ENCODE results near the gene MICOS13. TPM values are rescaled to one million over a fixed set of nuclear protein-coding genes. Genes with fewer than 3 reads are reported as not detected.

MICOS13 gene
- total RNA-seq, 1 experiment from 2014 or later = 32.5 TPM

DNA sequence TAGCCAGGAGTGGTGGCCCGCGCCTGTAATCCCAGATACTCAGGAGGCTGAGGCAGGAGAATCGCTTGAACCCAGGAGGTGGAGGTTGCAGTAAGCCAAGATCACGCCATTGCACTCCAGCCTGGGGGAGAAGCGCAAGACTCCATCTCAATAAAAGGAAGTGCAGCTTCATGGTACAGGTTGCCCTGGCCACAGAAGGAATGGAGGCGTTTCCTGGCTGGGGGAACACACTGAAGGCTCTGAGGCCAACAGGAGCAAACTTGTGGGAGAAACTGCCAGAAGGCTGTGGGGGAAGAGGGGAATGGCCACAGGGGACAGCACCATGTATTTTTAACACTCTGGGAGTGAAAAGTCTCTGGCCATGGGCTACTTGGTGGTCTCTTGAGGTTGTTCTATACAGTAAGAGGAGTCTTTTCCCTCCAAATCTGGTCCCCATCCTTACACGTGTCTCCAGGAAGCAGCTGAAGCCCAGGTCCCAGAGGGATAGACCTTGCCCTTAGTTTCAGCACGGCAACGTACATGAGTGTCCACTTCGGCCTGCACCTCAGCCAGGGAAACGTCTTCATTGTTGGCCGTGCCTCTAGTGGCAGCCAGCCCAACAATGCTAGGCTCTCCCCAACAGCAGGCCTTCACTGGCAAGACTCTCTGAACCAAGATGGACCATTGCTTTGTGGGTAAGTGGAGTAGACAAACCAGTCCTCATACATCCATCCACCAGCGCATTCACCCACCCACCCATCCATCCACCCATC lies 7.4 kb downstream of the MICOS13 start:
- POLR2A ChIA-PET = no interaction called here
- Mint-ChIP-seq H3K4me1 (peaks cover 3% of the 10 kb centered on the region; the same call in 1 of the 2 replicates), H3K9me3 (no peaks in the 10 kb centered on the region), H3K27me3 (ENCODE audit: low read depth) (no peaks in the 10 kb centered on the region), H3K27ac (no peak overlapping the region), H3K36me3 (peaks cover 15% of the 10 kb centered on the region), H3K4me3 (no peak overlapping the region)
- DNase-seq (ENCODE audit: low spot score) (no peak), ATAC-seq (no peak)
- CTCF ChIA-PET = interaction anchor here (0.8 kb wide), 1 partner anchor 14 kb away, joined by 3 read pairs; no protein-coding TSS in a partner anchor
- no peak for TF ChIP-seq SMAD3 (CRISPR knock-in tag; IDR thresholded peaks at IDR 0.05; ENCODE audit: borderline replicate concordance)
- no peak for TF ChIP-seq ETV6 (CRISPR knock-in tag; IDR thresholded peaks at IDR 0.05)
- TF ChIP-seq, protein P1, sequence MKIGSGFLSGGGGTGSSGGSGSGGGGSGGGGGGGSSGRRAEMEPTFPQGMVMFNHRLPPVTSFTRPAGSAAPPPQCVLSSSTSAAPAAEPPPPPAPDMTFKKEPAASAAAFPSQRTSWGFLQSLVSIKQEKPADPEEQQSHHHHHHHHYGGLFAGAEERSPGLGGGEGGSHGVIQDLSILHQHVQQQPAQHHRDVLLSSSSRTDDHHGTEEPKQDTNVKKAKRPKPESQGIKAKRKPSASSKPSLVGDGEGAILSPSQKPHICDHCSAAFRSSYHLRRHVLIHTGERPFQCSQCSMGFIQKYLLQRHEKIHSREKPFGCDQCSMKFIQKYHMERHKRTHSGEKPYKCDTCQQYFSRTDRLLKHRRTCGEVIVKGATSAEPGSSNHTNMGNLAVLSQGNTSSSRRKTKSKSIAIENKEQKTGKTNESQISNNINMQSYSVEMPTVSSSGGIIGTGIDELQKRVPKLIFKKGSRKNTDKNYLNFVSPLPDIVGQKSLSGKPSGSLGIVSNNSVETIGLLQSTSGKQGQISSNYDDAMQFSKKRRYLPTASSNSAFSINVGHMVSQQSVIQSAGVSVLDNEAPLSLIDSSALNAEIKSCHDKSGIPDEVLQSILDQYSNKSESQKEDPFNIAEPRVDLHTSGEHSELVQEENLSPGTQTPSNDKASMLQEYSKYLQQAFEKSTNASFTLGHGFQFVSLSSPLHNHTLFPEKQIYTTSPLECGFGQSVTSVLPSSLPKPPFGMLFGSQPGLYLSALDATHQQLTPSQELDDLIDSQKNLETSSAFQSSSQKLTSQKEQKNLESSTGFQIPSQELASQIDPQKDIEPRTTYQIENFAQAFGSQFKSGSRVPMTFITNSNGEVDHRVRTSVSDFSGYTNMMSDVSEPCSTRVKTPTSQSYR (CRISPR knock-in tag; IDR thresholded peaks at IDR 0.05) = no peak
- TF ChIP-seq, protein P2, sequence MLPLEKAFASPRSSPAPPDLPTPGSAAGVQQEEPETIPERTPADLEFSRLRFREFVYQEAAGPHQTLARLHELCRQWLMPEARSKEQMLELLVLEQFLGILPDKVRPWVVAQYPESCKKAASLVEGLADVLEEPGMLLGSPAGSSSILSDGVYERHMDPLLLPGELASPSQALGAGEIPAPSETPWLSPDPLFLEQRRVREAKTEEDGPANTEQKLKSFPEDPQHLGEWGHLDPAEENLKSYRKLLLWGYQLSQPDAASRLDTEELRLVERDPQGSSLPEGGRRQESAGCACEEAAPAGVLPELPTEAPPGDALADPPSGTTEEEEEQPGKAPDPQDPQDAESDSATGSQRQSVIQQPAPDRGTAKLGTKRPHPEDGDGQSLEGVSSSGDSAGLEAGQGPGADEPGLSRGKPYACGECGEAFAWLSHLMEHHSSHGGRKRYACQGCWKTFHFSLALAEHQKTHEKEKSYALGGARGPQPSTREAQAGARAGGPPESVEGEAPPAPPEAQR (CRISPR knock-in tag; IDR thresholded peaks at IDR 0.05) = no peak
- TF ChIP-seq, protein P3, sequence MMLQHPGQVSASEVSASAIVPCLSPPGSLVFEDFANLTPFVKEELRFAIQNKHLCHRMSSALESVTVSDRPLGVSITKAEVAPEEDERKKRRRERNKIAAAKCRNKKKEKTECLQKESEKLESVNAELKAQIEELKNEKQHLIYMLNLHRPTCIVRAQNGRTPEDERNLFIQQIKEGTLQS (CRISPR knock-in tag; conservative IDR thresholded peaks at IDR 0.05) = no peak
- TF ChIP-seq, protein P4, sequence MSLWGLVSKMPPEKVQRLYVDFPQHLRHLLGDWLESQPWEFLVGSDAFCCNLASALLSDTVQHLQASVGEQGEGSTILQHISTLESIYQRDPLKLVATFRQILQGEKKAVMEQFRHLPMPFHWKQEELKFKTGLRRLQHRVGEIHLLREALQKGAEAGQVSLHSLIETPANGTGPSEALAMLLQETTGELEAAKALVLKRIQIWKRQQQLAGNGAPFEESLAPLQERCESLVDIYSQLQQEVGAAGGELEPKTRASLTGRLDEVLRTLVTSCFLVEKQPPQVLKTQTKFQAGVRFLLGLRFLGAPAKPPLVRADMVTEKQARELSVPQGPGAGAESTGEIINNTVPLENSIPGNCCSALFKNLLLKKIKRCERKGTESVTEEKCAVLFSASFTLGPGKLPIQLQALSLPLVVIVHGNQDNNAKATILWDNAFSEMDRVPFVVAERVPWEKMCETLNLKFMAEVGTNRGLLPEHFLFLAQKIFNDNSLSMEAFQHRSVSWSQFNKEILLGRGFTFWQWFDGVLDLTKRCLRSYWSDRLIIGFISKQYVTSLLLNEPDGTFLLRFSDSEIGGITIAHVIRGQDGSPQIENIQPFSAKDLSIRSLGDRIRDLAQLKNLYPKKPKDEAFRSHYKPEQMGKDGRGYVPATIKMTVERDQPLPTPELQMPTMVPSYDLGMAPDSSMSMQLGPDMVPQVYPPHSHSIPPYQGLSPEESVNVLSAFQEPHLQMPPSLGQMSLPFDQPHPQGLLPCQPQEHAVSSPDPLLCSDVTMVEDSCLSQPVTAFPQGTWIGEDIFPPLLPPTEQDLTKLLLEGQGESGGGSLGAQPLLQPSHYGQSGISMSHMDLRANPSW (CRISPR knock-in tag; conservative IDR thresholded peaks at IDR 0.05; ENCODE audit: low read depth) = no peak
- TF ChIP-seq, protein P5, sequence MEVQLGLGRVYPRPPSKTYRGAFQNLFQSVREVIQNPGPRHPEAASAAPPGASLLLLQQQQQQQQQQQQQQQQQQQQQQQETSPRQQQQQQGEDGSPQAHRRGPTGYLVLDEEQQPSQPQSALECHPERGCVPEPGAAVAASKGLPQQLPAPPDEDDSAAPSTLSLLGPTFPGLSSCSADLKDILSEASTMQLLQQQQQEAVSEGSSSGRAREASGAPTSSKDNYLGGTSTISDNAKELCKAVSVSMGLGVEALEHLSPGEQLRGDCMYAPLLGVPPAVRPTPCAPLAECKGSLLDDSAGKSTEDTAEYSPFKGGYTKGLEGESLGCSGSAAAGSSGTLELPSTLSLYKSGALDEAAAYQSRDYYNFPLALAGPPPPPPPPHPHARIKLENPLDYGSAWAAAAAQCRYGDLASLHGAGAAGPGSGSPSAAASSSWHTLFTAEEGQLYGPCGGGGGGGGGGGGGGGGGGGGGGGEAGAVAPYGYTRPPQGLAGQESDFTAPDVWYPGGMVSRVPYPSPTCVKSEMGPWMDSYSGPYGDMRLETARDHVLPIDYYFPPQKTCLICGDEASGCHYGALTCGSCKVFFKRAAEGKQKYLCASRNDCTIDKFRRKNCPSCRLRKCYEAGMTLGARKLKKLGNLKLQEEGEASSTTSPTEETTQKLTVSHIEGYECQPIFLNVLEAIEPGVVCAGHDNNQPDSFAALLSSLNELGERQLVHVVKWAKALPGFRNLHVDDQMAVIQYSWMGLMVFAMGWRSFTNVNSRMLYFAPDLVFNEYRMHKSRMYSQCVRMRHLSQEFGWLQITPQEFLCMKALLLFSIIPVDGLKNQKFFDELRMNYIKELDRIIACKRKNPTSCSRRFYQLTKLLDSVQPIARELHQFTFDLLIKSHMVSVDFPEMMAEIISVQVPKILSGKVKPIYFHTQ (CRISPR knock-in tag; IDR thresholded peaks at IDR 0.05) = no peak

DNA sequence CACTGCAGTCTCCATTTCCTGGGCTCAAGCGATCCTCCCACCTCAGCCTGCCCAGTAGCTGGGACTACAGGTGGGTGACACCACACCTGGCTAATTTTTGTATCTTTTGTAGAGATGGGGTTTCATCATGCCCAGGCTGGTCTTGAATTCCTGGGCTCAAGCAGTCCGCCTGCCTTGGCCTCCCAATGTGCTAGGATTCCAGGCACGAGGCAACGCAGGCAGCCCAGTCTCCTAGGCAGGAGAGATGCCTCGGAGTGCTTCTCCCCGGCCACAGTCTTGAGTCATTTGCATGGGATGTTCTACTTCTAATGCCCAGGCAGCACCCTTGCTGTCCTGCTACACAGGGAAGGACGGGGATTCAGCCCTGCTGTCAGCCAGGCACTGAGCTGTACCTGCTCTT lies 8.7 kb downstream of the MICOS13 start:
- Mint-ChIP-seq H3K27ac (no peak overlapping the region), H3K36me3 (peaks cover 26% of the 10 kb centered on the region), H3K27me3 (ENCODE audit: low read depth) (no peaks in the 10 kb centered on the region), H3K9me3 (no peaks in the 10 kb centered on the region), H3K4me3 (no peak overlapping the region), H3K4me1 (peaks cover 11% of the 10 kb centered on the region)
- TF ChIP-seq TCF7 (CRISPR knock-in tag; IDR thresholded peaks at IDR 0.05; ENCODE audit: low read depth) (no peak), NFYB (CRISPR knock-in tag; conservative IDR thresholded peaks at IDR 0.05; ENCODE audit: low read depth) (no peak), NR1H2 (CRISPR knock-in tag; IDR thresholded peaks at IDR 0.05) (no peak), SP1 (CRISPR knock-in tag; conservative IDR thresholded peaks at IDR 0.05) (no peak), CBFB (CRISPR knock-in tag; IDR thresholded peaks at IDR 0.05; ENCODE audit: low read depth) (no peak), FOXK1 (CRISPR knock-in tag; IDR thresholded peaks at IDR 0.05) (no peak), IRF2 (CRISPR knock-in tag; IDR thresholded peaks at IDR 0.05; ENCODE audit: borderline replicate concordance, low read depth) (no peak)
- TF ChIP-seq, protein P6, sequence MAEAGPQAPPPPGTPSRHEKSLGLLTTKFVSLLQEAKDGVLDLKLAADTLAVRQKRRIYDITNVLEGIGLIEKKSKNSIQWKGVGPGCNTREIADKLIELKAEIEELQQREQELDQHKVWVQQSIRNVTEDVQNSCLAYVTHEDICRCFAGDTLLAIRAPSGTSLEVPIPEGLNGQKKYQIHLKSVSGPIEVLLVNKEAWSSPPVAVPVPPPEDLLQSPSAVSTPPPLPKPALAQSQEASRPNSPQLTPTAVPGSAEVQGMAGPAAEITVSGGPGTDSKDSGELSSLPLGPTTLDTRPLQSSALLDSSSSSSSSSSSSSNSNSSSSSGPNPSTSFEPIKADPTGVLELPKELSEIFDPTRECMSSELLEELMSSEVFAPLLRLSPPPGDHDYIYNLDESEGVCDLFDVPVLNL (CRISPR knock-in tag; IDR thresholded peaks at IDR 0.05; ENCODE audit: borderline replicate concordance, low read depth) = no peak
- TF ChIP-seq, protein P7, sequence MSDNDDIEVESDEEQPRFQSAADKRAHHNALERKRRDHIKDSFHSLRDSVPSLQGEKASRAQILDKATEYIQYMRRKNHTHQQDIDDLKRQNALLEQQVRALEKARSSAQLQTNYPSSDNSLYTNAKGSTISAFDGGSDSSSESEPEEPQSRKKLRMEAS (CRISPR knock-in tag; IDR thresholded peaks at IDR 0.05) = no peak
- DNase-seq (ENCODE audit: low spot score) (no peak), ATAC-seq (no peak)
- ChIA-PET POLR2A (no interaction called here), CTCF (no interaction called here)
